Body of pancreas (tissue), 4 donors: Measurements from ENCODE around the gene SLC29A4.

Experiments used
- CTCF ChIP-seq, 7 experiments: fragments of 450-650 bp in 4 of 7; fragments of 200-600 bp in 3 of 7; sonication (generic) in 3 of 7; IDR thresholded peaks; one replicate each; pipeline ENCODE4 v1.5.1; 2016 to 2019; ENCODE audit warnings: antibody characterized with exemption in 7 of 7
- POLR2A ChIP-seq, 3 donors: fragments of 450-650 bp; IDR thresholded peaks; one replicate each; pipeline ENCODE4 v1.6.1; 2016; ENCODE audit warnings: antibody characterized with exemption in 3 of 3, mild to moderate bottlenecking in 2 of 3

- TF ChIP-seq CTCF (IDR thresholded peaks at IDR 0.05) (no peak), POLR2A (IDR thresholded peaks at IDR 0.05) (no peak)
Observed at GRCh38 chr7:5332579-5332978, 49.8 kb downstream of the SLC29A4 start.
